Measurements from ENCODE around the gene ELL.

ELL gene

GRCh38 chr19:18473003-18473705 lies 48.7 kb downstream of the ELL start:
- peak in 1 of 58 donors; percentile 11 for DNase-seq

- no peak for DNase-seq
Measured at GRCh38 chr19:18470787-18471186, 51.1 kb downstream of the ELL start.

GRCh38 chr19:18469069-18469846 lies 52.6 kb downstream of the ELL start:
- DNase-seq = peak in 20 of 58 donors; percentile 7 to 56 (median 18)

GRCh38 chr19:18468517-18468916 lies 53.4 kb downstream of the ELL start:
- no peak for DNase-seq

- DNase-seq = no peak
Measured at GRCh38 chr19:18467978-18468377, 53.9 kb downstream of the ELL start.

- no peak for DNase-seq
Measured at GRCh38 chr19:18466354-18466753, 55.5 kb downstream of the ELL start.

- no peak for DNase-seq
Measured at GRCh38 chr19:18465964-18466339, 55.9 kb downstream of the ELL start.

- no peak for DNase-seq
Measured at GRCh38 chr19:18465214-18465963, 56.5 kb downstream of the ELL start.

GRCh38 chr19:18464646-18465045 lies 57.2 kb downstream of the ELL start:
- peak in 55 of 58 donors; percentile 10 to 91 (median 75) for DNase-seq

- no peak for DNase-seq
Measured at GRCh38 chr19:18461471-18461870, 60.4 kb downstream of the ELL start.

GRCh38 chr19:18460900-18461299 lies 61.0 kb downstream of the ELL start:
- DNase-seq = no peak

- DNase-seq = no peak
Measured at GRCh38 chr19:18457483-18458331, 64.2 kb downstream of the ELL start.

- peak in 51 of 58 donors; percentile 9 to 73 (median 37) for DNase-seq
Measured at GRCh38 chr19:18456974-18457373, 64.9 kb downstream of the ELL start.

GRCh38 chr19:18456279-18456678 lies 65.6 kb downstream of the ELL start:
- no peak for DNase-seq

- DNase-seq = peak in 3 of 58 donors; percentile 12 to 40 (median 18)
Measured at GRCh38 chr19:18453269-18454024, 68.4 kb downstream of the ELL start.

GRCh38 chr19:18452386-18452785 lies 69.5 kb downstream of the ELL start:
- no peak for DNase-seq

- peak in 54 of 58 donors; percentile 21 to 96 (median 73) for DNase-seq
Measured at GRCh38 chr19:18450931-18451836, 70.7 kb downstream of the ELL start.

- DNase-seq = no peak
Measured at GRCh38 chr19:18450021-18450930, 71.6 kb downstream of the ELL start.
